ENCODE measurements around the gene DCAF15. TPM values are rescaled to one million over a fixed set of nuclear protein-coding genes. Genes with fewer than 3 reads are reported as not detected.

DCAF15 gene
- total RNA-seq, 1 donor from 2014 or later = 85.6 TPM

DNA sequence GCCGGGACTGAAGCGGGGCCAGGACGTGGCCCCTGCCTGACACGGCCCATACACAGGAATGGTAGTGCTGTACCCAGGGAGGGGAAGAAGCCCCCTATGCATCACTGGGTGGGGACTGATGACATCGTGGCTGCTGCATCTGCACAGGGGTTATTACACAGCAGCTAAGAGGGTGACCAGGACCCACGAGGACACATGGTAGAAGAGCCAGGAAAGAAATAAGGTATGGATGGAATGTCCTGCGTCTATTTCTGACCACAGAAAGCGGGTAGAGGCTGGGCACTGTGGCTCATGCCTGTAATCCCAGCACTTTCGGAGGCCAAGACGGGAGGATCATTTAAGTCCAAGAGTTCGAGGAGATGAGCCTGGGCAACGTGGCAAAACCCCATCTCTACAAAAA, 24.1 kb downstream of the DCAF15 start:
- Mint-ChIP-seq H3K36me3 (ENCODE audit: low read depth) (peaks cover 2% of the 10 kb centered on the region), H3K4me1 (peaks cover 13% of the 10 kb centered on the region), H3K9me3 (no peaks in the 10 kb centered on the region), H3K27me3 (ENCODE audit: low read depth) (no peaks in the 10 kb centered on the region), H3K27ac (ENCODE audit: unreplicated experiment) (no peak overlapping the region), H3K4me3 (peak overlapping the region; percentile 44)
- DNase-seq (ENCODE audit: low read depth, low spot score) = no peak
- TF ChIP-seq, protein P1, sequence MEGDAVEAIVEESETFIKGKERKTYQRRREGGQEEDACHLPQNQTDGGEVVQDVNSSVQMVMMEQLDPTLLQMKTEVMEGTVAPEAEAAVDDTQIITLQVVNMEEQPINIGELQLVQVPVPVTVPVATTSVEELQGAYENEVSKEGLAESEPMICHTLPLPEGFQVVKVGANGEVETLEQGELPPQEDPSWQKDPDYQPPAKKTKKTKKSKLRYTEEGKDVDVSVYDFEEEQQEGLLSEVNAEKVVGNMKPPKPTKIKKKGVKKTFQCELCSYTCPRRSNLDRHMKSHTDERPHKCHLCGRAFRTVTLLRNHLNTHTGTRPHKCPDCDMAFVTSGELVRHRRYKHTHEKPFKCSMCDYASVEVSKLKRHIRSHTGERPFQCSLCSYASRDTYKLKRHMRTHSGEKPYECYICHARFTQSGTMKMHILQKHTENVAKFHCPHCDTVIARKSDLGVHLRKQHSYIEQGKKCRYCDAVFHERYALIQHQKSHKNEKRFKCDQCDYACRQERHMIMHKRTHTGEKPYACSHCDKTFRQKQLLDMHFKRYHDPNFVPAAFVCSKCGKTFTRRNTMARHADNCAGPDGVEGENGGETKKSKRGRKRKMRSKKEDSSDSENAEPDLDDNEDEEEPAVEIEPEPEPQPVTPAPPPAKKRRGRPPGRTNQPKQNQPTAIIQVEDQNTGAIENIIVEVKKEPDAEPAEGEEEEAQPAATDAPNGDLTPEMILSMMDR (conservative IDR thresholded peaks at IDR 0.05) = no peak

DNA sequence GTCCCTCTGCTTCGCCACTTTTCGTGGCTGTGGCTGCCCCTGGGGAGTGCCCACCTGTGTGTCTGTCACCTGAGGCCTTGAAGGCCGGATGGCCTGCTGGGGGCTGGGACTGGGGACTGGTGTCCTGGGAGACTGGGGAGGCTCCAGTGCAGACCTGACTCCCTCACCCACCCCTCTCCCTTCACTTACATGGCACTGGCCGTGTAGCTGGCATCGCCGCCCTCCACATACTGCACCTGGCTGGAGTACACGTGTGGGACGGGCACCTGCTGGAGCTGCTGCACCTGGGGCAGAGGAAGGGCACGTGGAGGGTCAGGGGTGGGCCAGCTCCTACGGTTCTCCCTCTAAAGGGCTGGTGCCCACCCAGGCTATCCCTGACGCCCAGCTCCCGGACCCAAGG, 25.5 kb downstream of the DCAF15 start:
- Mint-ChIP-seq H3K9me3 (no peaks in the 10 kb centered on the region), H3K27me3 (ENCODE audit: low read depth) (no peaks in the 10 kb centered on the region), H3K36me3 (ENCODE audit: low read depth) (peaks cover 2% of the 10 kb centered on the region), H3K4me1 (peaks cover 13% of the 10 kb centered on the region), H3K4me3 (no peak overlapping the region), H3K27ac (ENCODE audit: unreplicated experiment) (no peak overlapping the region)
- no peak for DNase-seq (ENCODE audit: low read depth, low spot score)
- TF ChIP-seq, protein P1 (conservative IDR thresholded peaks at IDR 0.05) = no peak

DNA sequence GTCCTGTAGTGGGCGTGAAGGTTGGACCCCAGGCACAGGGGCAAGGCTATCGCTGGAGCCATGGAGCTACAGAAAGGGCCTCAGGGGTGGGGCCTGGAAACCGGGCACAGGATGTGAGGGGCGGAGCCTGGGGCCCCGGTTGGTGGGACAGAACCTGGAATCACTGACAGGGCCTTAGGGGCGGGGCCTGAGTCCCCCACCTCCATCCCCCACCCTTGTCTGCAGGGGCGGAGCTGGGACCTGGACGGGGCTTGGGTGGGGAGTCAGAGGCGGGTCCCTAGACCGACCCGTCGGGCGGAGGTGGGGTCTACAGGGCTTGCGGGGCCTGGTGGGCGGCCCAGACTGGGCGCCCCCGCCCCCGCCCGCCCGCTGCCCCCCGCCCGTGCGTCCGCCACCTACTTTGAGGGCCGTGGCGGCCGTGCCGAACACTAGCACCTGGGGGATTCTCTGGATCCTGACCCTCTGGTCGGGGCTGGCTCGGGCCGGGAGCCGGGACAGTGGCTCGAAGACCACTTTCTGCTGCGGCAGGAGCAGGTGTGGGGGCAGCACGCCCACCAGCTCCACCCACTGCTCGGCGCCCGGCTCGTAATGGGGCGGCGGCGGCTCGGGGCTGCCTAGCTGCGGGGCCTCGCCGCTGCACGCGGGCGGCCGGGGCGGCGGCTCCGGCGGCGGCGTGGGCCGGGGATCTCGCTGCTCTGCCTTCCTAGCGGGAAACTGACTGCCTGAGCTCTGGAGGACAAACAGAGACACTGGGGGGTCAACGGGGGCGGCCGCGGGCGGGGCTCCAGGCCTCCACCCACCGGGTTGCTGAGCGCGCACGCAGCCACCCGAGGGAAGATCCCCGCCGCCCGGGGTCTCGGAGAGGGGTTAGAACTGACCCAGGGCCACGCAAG, 26.3 kb downstream of the DCAF15 start:
- Mint-ChIP-seq H3K36me3 (ENCODE audit: low read depth) (peaks cover 2% of the 10 kb centered on the region), H3K4me3 (peak overlapping the region; percentile 54), H3K27ac (ENCODE audit: unreplicated experiment) (no peak overlapping the region)

DNA sequence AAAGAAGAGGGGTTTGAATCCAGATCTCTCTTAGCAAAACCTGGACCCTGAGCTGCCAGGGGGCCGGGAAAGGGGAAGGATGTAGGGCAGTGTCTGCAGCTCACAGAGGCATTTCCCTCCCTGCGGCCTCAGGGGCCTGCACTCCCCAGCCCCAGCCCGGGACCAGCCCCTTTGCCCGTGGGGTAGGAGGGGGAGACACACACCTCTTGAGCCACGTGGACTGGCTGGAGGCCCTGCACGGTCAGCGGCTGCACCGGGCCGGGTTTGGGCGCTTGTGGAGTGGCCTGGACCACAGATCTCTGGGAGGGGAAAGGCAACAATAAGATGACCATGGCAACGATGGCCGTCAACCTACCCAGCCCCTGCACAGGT, 26.9 kb downstream of the DCAF15 start:
- Mint-ChIP-seq H3K4me3 (peak overlapping the region; percentile 44), H3K27ac (ENCODE audit: unreplicated experiment) (no peak overlapping the region), H3K36me3 (ENCODE audit: low read depth) (peaks cover 2% of the 10 kb centered on the region), H3K9me3 (no peaks in the 10 kb centered on the region), H3K27me3 (ENCODE audit: low read depth) (no peaks in the 10 kb centered on the region), H3K4me1 (peaks cover 9% of the 10 kb centered on the region)
- no peak for DNase-seq (ENCODE audit: low read depth, low spot score)
- TF ChIP-seq, protein P1 (conservative IDR thresholded peaks at IDR 0.05) = no peak

More for the DNA sequence above, 26.3 kb downstream of the DCAF15 start:
- peak; percentile 67 for DNase-seq (ENCODE audit: low read depth, low spot score)
- TF ChIP-seq, protein P1 (conservative IDR thresholded peaks at IDR 0.05) = no peak
- H3K4me1 Mint-ChIP-seq = peaks cover 13% of the 10 kb centered on the region
- H3K27me3 Mint-ChIP-seq (ENCODE audit: low read depth) = no peaks in the 10 kb centered on the region
- no peaks in the 10 kb centered on the region for H3K9me3 Mint-ChIP-seq

DNA sequence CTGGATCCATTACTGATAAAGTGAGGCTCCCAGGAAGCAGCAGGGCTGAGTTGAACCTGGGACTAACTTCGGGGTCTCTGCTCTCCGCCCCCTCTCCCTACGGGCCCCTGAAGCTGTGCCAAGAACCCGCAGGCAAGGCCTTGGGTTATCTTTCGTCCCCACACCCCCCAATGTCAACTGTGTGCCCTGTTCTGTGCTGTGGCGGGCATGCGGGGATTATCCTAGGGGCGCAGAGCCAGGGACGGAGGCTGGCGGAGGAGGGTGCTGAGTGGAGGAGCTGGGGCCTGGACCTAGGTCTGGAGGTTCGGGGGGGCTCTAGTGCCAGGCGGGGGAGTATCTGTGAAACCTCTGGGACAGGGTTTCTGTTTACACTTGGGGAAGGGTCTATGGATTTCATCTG, 27.4 kb downstream of the DCAF15 start:
- H3K9me3 Mint-ChIP-seq = no peaks in the 10 kb centered on the region
- TF ChIP-seq, protein P1 (conservative IDR thresholded peaks at IDR 0.05) = no peak
- H3K4me1 Mint-ChIP-seq = peaks cover 6% of the 10 kb centered on the region
- H3K27me3 Mint-ChIP-seq (ENCODE audit: low read depth) = no peaks in the 10 kb centered on the region
- H3K36me3 Mint-ChIP-seq (ENCODE audit: low read depth) = peaks cover 2% of the 10 kb centered on the region
- H3K27ac Mint-ChIP-seq (ENCODE audit: unreplicated experiment) = no peak overlapping the region
- DNase-seq (ENCODE audit: low read depth, low spot score) = no peak
- peak overlapping the region; percentile 61 for H3K4me3 Mint-ChIP-seq
